NOMO-1 treated with dmso at 0.1 percent for 144 hours (cell line): Measurements from ENCODE around the gene MACROH2A1.

Experiments
- DNase-seq: peaks from one replicate; lab custom pipeline; 2025; ENCODE audit not compliant: unreplicated experiment; lab: John Stamatoyannopoulos, UW

Gene MACROH2A1

GRCh38 chr5:135289651-135290050, 109.4 kb downstream of the MACROH2A1 start:
- no peak for DNase-seq

GRCh38 chr5:135287551-135287950, 111.5 kb downstream of the MACROH2A1 start:
- DNase-seq, result no peak
